HEK293 (cell line): ENCODE results near the gene PPFIA2.

ENCODE experiments used
- CTCF ChIP-seq: fragments of 450-650 bp; formaldehyde crosslinking; IDR thresholded peaks from 2 replicates; pipeline ENCODE4 v1.5.1; 2016; ENCODE audit warnings: missing biosample characterization, missing genetic modification characterization
- ELK4 ChIP-seq: IDR thresholded peaks from 2 replicates; pipeline ENCODE4 v1.6.1; 2011; ENCODE audit warnings: mild to moderate bottlenecking, low read depth, low read length, borderline replicate concordance
- YY1 ChIP-seq: fragments of 450-650 bp; formaldehyde crosslinking; IDR thresholded peaks from 2 replicates; pipeline ENCODE4 v1.5.1; 2018; ENCODE audit warnings: missing biosample characterization, missing genetic modification characterization
- ZNF274 ChIP-seq, 2 experiments: fragments of 200-500 bp in 1 of 2; fragments of 450-650 bp in 1 of 2; sonication (Bioruptor generic) in 1 of 2; formaldehyde crosslinking in 1 of 2; IDR thresholded peaks; 2 replicates each; pipeline versions ENCODE4 v1.5.1 to v1.6.1; 2014 to 2016; ENCODE audit warnings: borderline replicate concordance in 1 of 2, inconsistent platforms in 1 of 2, low read length in 1 of 2, missing biosample characterization in 1 of 2, missing genetic modification characterization in 1 of 2

- TF ChIP-seq CTCF (tag by site-specific recombination) (no peak), ELK4 (no peak), ZNF274 (IDR thresholded peaks at IDR 0.05; ENCODE audit: low read length) (no peak), ZNF274 (tag by site-specific recombination; IDR thresholded peaks at IDR 0.05; ENCODE audit: borderline replicate concordance) (no peak), YY1 (tag by site-specific recombination) (no peak)
Observed at GRCh38 chr12:81465876-81466275, 293.3 kb downstream of the PPFIA2 start.
